WTC11 (cell line): ENCODE results near the gene CHRNE. TPM values are rescaled to one million over a fixed set of nuclear protein-coding genes. Genes with fewer than 3 reads are reported as not detected.

Experiments
- CBFB ChIP-seq: sonication (generic); formaldehyde crosslinking; IDR thresholded peaks from 2 replicates; pipeline ENCODE4 v1.8.1; 2022; ENCODE audit warnings: mild to moderate bottlenecking, low read depth, missing genetic modification reagents
- FOXJ3 ChIP-seq: sonication (generic); formaldehyde crosslinking; IDR thresholded peaks from 2 replicates; pipeline ENCODE4 v1.9.0; 2021; ENCODE audit warnings: missing genetic modification reagents, mild to moderate bottlenecking, borderline replicate concordance
- FOXK1 ChIP-seq: sonication (generic); formaldehyde crosslinking; IDR thresholded peaks from 2 replicates; pipeline ENCODE4 v1.8.0; 2022; ENCODE audit warnings: mild to moderate bottlenecking, moderate library complexity, missing genetic modification reagents
- FOXP1 ChIP-seq: sonication (generic); formaldehyde crosslinking; IDR thresholded peaks from 2 replicates; pipeline ENCODE4 v1.8.0; 2022; ENCODE audit warnings: missing genetic modification reagents, mild to moderate bottlenecking, moderate library complexity, borderline replicate concordance
- IRF1 ChIP-seq: sonication (generic); formaldehyde crosslinking; IDR thresholded peaks from 2 replicates; pipeline ENCODE4 v1.8.0; 2023; ENCODE audit warnings: missing genetic modification reagents
- IRF2 ChIP-seq: sonication (generic); formaldehyde crosslinking; IDR thresholded peaks from 2 replicates; pipeline ENCODE4 v1.8.0; 2022; ENCODE audit warnings: low read depth, missing genetic modification reagents, borderline replicate concordance
- JAZF1 ChIP-seq: fragments of 250-450 bp; sonication (Bioruptor Pico); IDR thresholded peaks from 2 replicates; pipeline ENCODE4 v1.9.0; 2021; ENCODE audit warnings: moderate library complexity, mild to moderate bottlenecking, inconsistent platforms
- KAT7 ChIP-seq: sonication (generic); formaldehyde crosslinking; IDR thresholded peaks from 2 replicates; pipeline ENCODE4 v1.8.1; 2023; ENCODE audit warnings: missing genetic modification reagents, mild to moderate bottlenecking, borderline replicate concordance
- MXD4 ChIP-seq: fragments of 250-450 bp; sonication (Bioruptor Pico); IDR thresholded peaks from 2 replicates; pipeline ENCODE4 v1.8.0; 2021; ENCODE audit warnings: mild to moderate bottlenecking, moderate library complexity, borderline replicate concordance
- NR2C2 ChIP-seq: sonication (generic); formaldehyde crosslinking; IDR thresholded peaks from 2 replicates; pipeline ENCODE4 v1.8.0; 2022; ENCODE audit warnings: mild to moderate bottlenecking, missing genetic modification reagents
- OVOL2 ChIP-seq: fragments of 250-450 bp; sonication (Bioruptor Pico); IDR thresholded peaks from 2 replicates; pipeline ENCODE4 v1.9.0; 2021; ENCODE audit warnings: mild to moderate bottlenecking, borderline replicate concordance
- PRRX2 ChIP-seq: fragments of 250-450 bp; sonication (Bioruptor Pico); IDR thresholded peaks from 2 replicates; pipeline ENCODE4 v1.8.0; 2021; ENCODE audit warnings: mild to moderate bottlenecking
- RORB ChIP-seq: fragments of 250-450 bp; sonication (Bioruptor Pico); IDR thresholded peaks from 2 replicates; pipeline ENCODE4 v1.9.0; 2021; ENCODE audit warnings: mild to moderate bottlenecking
- SOX15 ChIP-seq: fragments of 250-450 bp; sonication (Bioruptor Pico); IDR thresholded peaks from 2 replicates; pipeline ENCODE4 v1.9.0; 2021; ENCODE audit warnings: mild to moderate bottlenecking
- TEAD1 ChIP-seq: sonication (generic); formaldehyde crosslinking; IDR thresholded peaks from 2 replicates; pipeline ENCODE4 v1.8.0; 2022; ENCODE audit warnings: mild to moderate bottlenecking, missing genetic modification reagents
- ZBTB21 ChIP-seq: sonication (generic); formaldehyde crosslinking; IDR thresholded peaks from 2 replicates; pipeline ENCODE4 v1.8.1; 2023; ENCODE audit warnings: mild to moderate bottlenecking, missing genetic modification reagents, borderline replicate concordance
- ZNF219 ChIP-seq: sonication (generic); formaldehyde crosslinking; IDR thresholded peaks from 2 replicates; pipeline ENCODE4 v1.8.0; 2023; ENCODE audit warnings: missing genetic modification reagents, mild to moderate bottlenecking, borderline replicate concordance
- ZNF263 ChIP-seq: sonication (generic); formaldehyde crosslinking; IDR thresholded peaks from 2 replicates; pipeline ENCODE4 v1.8.1; 2022; ENCODE audit warnings: low read depth, mild to moderate bottlenecking, moderate library complexity, missing genetic modification reagents
- ZNF423 ChIP-seq: fragments of 250-450 bp; sonication (Bioruptor Pico); IDR thresholded peaks from 2 replicates; pipeline ENCODE4 v2.1.2; 2022; ENCODE audit warnings: mild to moderate bottlenecking, moderate library complexity
- ZNF512 ChIP-seq: sonication (generic); formaldehyde crosslinking; IDR thresholded peaks from 2 replicates; pipeline ENCODE4 v1.8.1; 2022; ENCODE audit warnings: missing genetic modification reagents, borderline replicate concordance
- ZSCAN18 ChIP-seq: fragments of 250-450 bp; sonication (Bioruptor Pico); IDR thresholded peaks from 2 replicates; pipeline ENCODE4 v2.1.2; 2022; ENCODE audit warnings: mild to moderate bottlenecking, moderate library complexity
- total RNA-seq: library from RNA; stranded (reverse); gene quantifications from 3 replicates; pipeline ENCODE4 v1.2.3, GENCODE V29; 2021
- TF ChIP-seq, protein P1 (sequence below): sonication (generic); formaldehyde crosslinking; IDR thresholded peaks from 2 replicates; pipeline ENCODE4 v1.8.0; 2022; ENCODE audit warnings: mild to moderate bottlenecking, missing genetic modification reagents
- TF ChIP-seq, protein P2 (sequence below): sonication (generic); formaldehyde crosslinking; IDR thresholded peaks from 2 replicates; pipeline ENCODE4 v1.8.1; 2023; ENCODE audit warnings: mild to moderate bottlenecking, moderate library complexity, missing genetic modification reagents
- TF ChIP-seq, protein P3 (sequence below): fragments of 250-450 bp; sonication (Bioruptor Pico); IDR thresholded peaks from 2 replicates; pipeline ENCODE4 v1.8.0; 2021; ENCODE audit warnings: mild to moderate bottlenecking
- TF ChIP-seq, protein P4 (sequence below): sonication (generic); formaldehyde crosslinking; conservative IDR thresholded peaks from 2 replicates; pipeline ENCODE4 v1.8.1; 2023; ENCODE audit warnings: mild to moderate bottlenecking, low read depth, missing genetic modification reagents, moderate library complexity

Gene CHRNE
- total RNA-seq, 1 experiment from 2014 or later: 0.70 TPM

DNA sequence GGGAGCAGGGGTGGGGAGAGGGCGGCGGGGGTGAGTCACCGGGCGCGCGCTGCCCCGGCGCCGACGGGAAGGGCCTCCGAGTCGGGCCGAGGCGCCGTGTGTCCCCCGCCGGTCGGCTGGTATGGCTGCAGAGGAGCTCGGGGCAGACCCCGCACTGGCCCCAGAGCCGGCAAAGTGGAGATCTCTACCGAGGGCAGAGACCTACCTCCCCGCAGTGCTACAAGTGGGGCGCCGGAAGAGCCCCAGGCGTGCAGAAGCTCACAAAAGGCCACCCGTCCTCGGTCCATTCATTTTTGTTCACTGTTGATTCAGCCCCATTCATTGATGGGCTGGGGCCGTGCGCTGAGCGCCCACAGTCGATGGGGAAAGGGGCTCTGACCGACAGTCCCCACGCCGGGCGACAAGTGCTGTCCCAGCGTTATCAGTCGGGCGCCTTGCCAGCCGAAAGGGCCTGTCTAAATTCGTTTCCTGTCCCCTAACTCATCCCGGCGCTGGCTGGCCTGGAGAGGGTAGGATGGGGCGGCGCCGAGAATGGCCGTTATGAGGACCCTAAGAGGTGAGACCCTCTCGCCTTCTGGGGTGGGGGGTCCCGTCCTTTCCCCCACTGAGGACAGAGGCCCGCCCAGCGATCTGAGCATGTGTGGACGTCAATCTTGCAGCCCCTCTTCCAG lies 47.3 kb upstream of the CHRNE start (continued):
- TF ChIP-seq, protein P1, sequence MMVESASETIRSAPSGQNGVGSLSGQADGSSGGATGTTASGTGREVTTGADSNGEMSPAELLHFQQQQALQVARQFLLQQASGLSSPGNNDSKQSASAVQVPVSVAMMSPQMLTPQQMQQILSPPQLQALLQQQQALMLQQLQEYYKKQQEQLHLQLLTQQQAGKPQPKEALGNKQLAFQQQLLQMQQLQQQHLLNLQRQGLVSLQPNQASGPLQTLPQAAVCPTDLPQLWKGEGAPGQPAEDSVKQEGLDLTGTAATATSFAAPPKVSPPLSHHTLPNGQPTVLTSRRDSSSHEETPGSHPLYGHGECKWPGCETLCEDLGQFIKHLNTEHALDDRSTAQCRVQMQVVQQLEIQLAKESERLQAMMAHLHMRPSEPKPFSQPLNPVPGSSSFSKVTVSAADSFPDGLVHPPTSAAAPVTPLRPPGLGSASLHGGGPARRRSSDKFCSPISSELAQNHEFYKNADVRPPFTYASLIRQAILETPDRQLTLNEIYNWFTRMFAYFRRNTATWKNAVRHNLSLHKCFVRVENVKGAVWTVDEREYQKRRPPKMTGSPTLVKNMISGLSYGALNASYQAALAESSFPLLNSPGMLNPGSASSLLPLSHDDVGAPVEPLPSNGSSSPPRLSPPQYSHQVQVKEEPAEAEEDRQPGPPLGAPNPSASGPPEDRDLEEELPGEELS (CRISPR knock-in tag): no peak
- TF ChIP-seq SOX15 (CRISPR knock-in tag) (no peak), NR2C2 (no peak), TEAD1 (0 out of 2 replicates have a peak, but pooled peaks have one; percentile 19), MXD4 (CRISPR knock-in tag) (no peak), KAT7 (CRISPR knock-in tag) (no peak), IRF2 (no peak), ZNF512 (CRISPR knock-in tag) (no peak), ZSCAN18 (CRISPR knock-in tag) (no peak), ZNF263 (no peak), FOXJ3 (CRISPR knock-in tag) (no peak), PRRX2 (CRISPR knock-in tag) (no peak), OVOL2 (CRISPR knock-in tag) (no peak), ZNF219 (CRISPR knock-in tag) (no peak), IRF1 (CRISPR knock-in tag) (no peak; the same call in 1 of the 2 replicates), ZNF423 (CRISPR knock-in tag) (no peak), ZBTB21 (no peak), FOXK1 (CRISPR knock-in tag) (0 out of 2 replicates have a peak, but pooled peaks have one; percentile 5), JAZF1 (CRISPR knock-in tag) (no peak), FOXP1 (0 out of 2 replicates have a peak, but pooled peaks have one; percentile 4), CBFB (no peak), RORB (CRISPR knock-in tag) (no peak)
- TF ChIP-seq, protein P2, sequence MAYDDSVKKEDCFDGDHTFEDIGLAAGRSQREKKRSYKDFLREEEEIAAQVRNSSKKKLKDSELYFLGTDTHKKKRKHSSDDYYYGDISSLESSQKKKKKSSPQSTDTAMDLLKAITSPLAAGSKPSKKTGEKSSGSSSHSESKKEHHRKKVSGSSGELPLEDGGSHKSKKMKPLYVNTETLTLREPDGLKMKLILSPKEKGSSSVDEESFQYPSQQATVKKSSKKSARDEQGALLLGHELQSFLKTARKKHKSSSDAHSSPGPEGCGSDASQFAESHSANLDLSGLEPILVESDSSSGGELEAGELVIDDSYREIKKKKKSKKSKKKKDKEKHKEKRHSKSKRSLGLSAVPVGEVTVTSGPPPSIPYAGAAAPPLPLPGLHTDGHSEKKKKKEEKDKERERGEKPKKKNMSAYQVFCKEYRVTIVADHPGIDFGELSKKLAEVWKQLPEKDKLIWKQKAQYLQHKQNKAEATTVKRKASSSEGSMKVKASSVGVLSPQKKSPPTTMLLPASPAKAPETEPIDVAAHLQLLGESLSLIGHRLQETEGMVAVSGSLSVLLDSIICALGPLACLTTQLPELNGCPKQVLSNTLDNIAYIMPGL (CRISPR knock-in tag): no peak
- TF ChIP-seq, protein P3, sequence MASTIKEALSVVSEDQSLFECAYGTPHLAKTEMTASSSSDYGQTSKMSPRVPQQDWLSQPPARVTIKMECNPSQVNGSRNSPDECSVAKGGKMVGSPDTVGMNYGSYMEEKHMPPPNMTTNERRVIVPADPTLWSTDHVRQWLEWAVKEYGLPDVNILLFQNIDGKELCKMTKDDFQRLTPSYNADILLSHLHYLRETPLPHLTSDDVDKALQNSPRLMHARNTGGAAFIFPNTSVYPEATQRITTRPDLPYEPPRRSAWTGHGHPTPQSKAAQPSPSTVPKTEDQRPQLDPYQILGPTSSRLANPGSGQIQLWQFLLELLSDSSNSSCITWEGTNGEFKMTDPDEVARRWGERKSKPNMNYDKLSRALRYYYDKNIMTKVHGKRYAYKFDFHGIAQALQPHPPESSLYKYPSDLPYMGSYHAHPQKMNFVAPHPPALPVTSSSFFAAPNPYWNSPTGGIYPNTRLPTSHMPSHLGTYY (CRISPR knock-in tag): no peak
- TF ChIP-seq, protein P4, sequence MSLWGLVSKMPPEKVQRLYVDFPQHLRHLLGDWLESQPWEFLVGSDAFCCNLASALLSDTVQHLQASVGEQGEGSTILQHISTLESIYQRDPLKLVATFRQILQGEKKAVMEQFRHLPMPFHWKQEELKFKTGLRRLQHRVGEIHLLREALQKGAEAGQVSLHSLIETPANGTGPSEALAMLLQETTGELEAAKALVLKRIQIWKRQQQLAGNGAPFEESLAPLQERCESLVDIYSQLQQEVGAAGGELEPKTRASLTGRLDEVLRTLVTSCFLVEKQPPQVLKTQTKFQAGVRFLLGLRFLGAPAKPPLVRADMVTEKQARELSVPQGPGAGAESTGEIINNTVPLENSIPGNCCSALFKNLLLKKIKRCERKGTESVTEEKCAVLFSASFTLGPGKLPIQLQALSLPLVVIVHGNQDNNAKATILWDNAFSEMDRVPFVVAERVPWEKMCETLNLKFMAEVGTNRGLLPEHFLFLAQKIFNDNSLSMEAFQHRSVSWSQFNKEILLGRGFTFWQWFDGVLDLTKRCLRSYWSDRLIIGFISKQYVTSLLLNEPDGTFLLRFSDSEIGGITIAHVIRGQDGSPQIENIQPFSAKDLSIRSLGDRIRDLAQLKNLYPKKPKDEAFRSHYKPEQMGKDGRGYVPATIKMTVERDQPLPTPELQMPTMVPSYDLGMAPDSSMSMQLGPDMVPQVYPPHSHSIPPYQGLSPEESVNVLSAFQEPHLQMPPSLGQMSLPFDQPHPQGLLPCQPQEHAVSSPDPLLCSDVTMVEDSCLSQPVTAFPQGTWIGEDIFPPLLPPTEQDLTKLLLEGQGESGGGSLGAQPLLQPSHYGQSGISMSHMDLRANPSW (CRISPR knock-in tag): no peak
